SJSA1 (cell line): Measurements from ENCODE around the gene SRF. TPM values are rescaled to one million over a fixed set of nuclear protein-coding genes. Genes with fewer than 3 reads are reported as not detected.

Experiments
- DNase-seq, 2 experiments: peaks; one replicate each; pipeline ENCODE4 v3.0.0-alpha.2; 2015 to 2020; ENCODE audit warnings: low spot score in 2 of 2, low read depth in 1 of 2
- H3K27ac ChIP-seq: fragments of 250-450 bp; sonication (Bioruptor Pico); 2 replicates; pipeline ENCODE4 v1.5.1; 2020; ENCODE audit warnings: mild to moderate bottlenecking, moderate library complexity
- H3K27me3 ChIP-seq: fragments of 250-450 bp; sonication (Bioruptor Pico); replicated peaks from 2 replicates; pipeline ENCODE4 v1.5.1; 2020; ENCODE audit warnings: mild to moderate bottlenecking, moderate library complexity
- H3K36me3 ChIP-seq: fragments of 250-450 bp; sonication (Bioruptor Pico); 2 replicates; pipeline ENCODE4 v1.5.1; 2020; ENCODE audit warnings: mild to moderate bottlenecking
- H3K4me1 ChIP-seq: fragments of 250-450 bp; sonication (Bioruptor Pico); replicated peaks from 2 replicates; pipeline ENCODE4 v1.6.1; 2021; ENCODE audit warnings: mild to moderate bottlenecking
- H3K4me3 ChIP-seq: fragments of 250-450 bp; sonication (Bioruptor Pico); 2 replicates; pipeline ENCODE4 v1.5.1; 2020; ENCODE audit warnings: mild to moderate bottlenecking
- H3K9me3 ChIP-seq: fragments of 250-450 bp; sonication (Bioruptor Pico); replicated peaks from 2 replicates; pipeline ENCODE4 v1.5.1; 2020; ENCODE audit warnings: mild to moderate bottlenecking
- total RNA-seq: library from RNA; depleted of rRNA; stranded (reverse); fragments of >200 nt; shearing (Covaris generic); gene quantifications from 2 replicates; pipeline ENCODE4 v1.2.3, GENCODE V29; 2014; rRNA removed

The SRF gene
- total RNA-seq, 1 experiment from 2014 or later: 47.8 TPM

GRCh38 chr6:43220439-43220951, 49.4 kb downstream of the SRF start:
- Histone ChIP-seq H3K36me3 (peaks cover 29% of the 10 kb centered on the region), H3K4me3 (no peak overlapping the region), H3K4me1 (peaks cover 9% of the 10 kb centered on the region; the same call in 1 of the 2 replicates), H3K9me3 (no peaks in the 10 kb centered on the region), H3K27me3 (no peaks in the 10 kb centered on the region), H3K27ac (no peak overlapping the region)
- DNase-seq: no peak

GRCh38 chr6:43221046-43221972, 50.2 kb downstream of the SRF start:
- DNase-seq: no peak
- Histone ChIP-seq H3K9me3 (no peaks in the 10 kb centered on the region), H3K4me1 (peaks cover 9% of the 10 kb centered on the region; the same call in 1 of the 2 replicates)

GRCh38 chr6:43222418-43223059, 51.5 kb downstream of the SRF start:
- Histone ChIP-seq H3K36me3 (peaks cover 16% of the 10 kb centered on the region), H3K4me1 (peaks cover 9% of the 10 kb centered on the region; the same call in 1 of the 2 replicates), H3K4me3 (no peak overlapping the region), H3K9me3 (no peaks in the 10 kb centered on the region), H3K27ac (no peak overlapping the region), H3K27me3 (no peaks in the 10 kb centered on the region)
- no peak for DNase-seq

More at GRCh38 chr6:43221046-43221972, 50.2 kb downstream of the SRF start:
- Histone ChIP-seq H3K27me3 (no peaks in the 10 kb centered on the region), H3K4me3 (no peak overlapping the region), H3K36me3 (peaks cover 21% of the 10 kb centered on the region), H3K27ac (no peak overlapping the region)

GRCh38 chr6:43223175-43223574, 52.1 kb downstream of the SRF start:
- Histone ChIP-seq H3K36me3 (peaks cover 16% of the 10 kb centered on the region), H3K9me3 (no peaks in the 10 kb centered on the region), H3K4me1 (peaks cover 9% of the 10 kb centered on the region; the same call in 1 of the 2 replicates), H3K4me3 (no peak overlapping the region), H3K27me3 (no peaks in the 10 kb centered on the region), H3K27ac (no peak overlapping the region)
- no peak for DNase-seq

- DNase-seq: no peak
- peaks cover 19% of the 10 kb centered on the region; the same call in 1 of the 2 replicates for H3K4me1 ChIP-seq
- no peaks in the 10 kb centered on the region for H3K9me3 ChIP-seq
- no peak overlapping the region for H3K27ac ChIP-seq
- no peak overlapping the region for H3K4me3 ChIP-seq
- H3K27me3 ChIP-seq: peaks cover 4% of the 10 kb centered on the region; the same call in 1 of the 2 replicates
- peaks cover 12% of the 10 kb centered on the region for H3K36me3 ChIP-seq
Observed at GRCh38 chr6:43226192-43226851, 55.3 kb downstream of the SRF start.

GRCh38 chr6:43228951-43229802, 58.1 kb downstream of the SRF start, which contains the start of gene DNPH1:
Gene DNPH1 (minus strand): TSS chr6:43229481. CDS start chr6:43229456, 25 bp downstream.
- Histone ChIP-seq H3K4me1 (peaks cover 17% of the 10 kb centered on the region; the same call in 1 of the 2 replicates), H3K4me3 (peak within 1 kb of the TSS; percentile 56), H3K9me3 (no peaks in the 10 kb centered on the region), H3K27me3 (peaks cover 10% of the 10 kb centered on the region), H3K36me3 (peaks cover 5% of the 10 kb centered on the region), H3K27ac (no peak within 1 kb of the TSS)
- peak; percentile 64 to 70 for DNase-seq

- H3K9me3 ChIP-seq: no peaks in the 10 kb centered on the region
- H3K4me1 ChIP-seq: peaks cover 11% of the 10 kb centered on the region; the same call in 1 of the 2 replicates
- no peak overlapping the region for H3K4me3 ChIP-seq
- H3K36me3 ChIP-seq: no peaks in the 10 kb centered on the region
- H3K27ac ChIP-seq: no peak overlapping the region
- no peak for DNase-seq
- H3K27me3 ChIP-seq: peaks cover 10% of the 10 kb centered on the region
Observed at GRCh38 chr6:43229803-43230620, 58.9 kb downstream of the SRF start.

- Histone ChIP-seq H3K4me3 (no peak overlapping the region), H3K36me3 (no peaks in the 10 kb centered on the region), H3K27me3 (peaks cover 11% of the 10 kb centered on the region), H3K4me1 (peaks cover 11% of the 10 kb centered on the region; the same call in 1 of the 2 replicates), H3K9me3 (no peaks in the 10 kb centered on the region), H3K27ac (no peak overlapping the region)
- no peak for DNase-seq
Observed at GRCh38 chr6:43231053-43231452, 60.0 kb downstream of the SRF start.

Other genes starting within 250 kb of the SRF start
- gene CNPY3, start 241.8 kb upstream of the SRF start, total RNA-seq: 34.3 and 55.2 TPM in 2 replicates
- 0.58 TPM in 1 of 2 replicates, not detected in the other for gene GNMT, start 210.5 kb upstream of the SRF start, total RNA-seq
- gene PEX6, start 192.1 kb upstream of the SRF start, total RNA-seq: 25.1 and 30.0 TPM in 2 replicates
- 63.4 and 78.4 TPM in 2 replicates for gene PPP2R5D, start 186.7 kb upstream of the SRF start, total RNA-seq
- 118 and 134 TPM in 2 replicates for gene MEA1, start 157.3 kb upstream of the SRF start, total RNA-seq
- gene KLHDC3, start 157.0 kb upstream of the SRF start, total RNA-seq: 109 and 118 TPM in 2 replicates
- gene RRP36, start 149.6 kb upstream of the SRF start, total RNA-seq: 143 and 184 TPM in 2 replicates
- gene CUL7, start 117.4 kb upstream of the SRF start, total RNA-seq: 13.7 and 18.8 TPM in 2 replicates
- gene MRPL2, start 111.8 kb upstream of the SRF start, total RNA-seq: 24.6 and 34.3 TPM in 2 replicates
- gene KLC4, start 111.6 kb upstream of the SRF start, total RNA-seq: 9.7 and 10.5 TPM in 2 replicates
- 60.6 and 87.0 TPM in 2 replicates for gene PTK7, start 95.0 kb upstream of the SRF start, total RNA-seq
- gene CUL9, start 10.9 kb downstream of the SRF start, total RNA-seq: 8.3 and 15.7 TPM in 2 replicates
- gene DNPH1, start 58.2 kb downstream of the SRF start, total RNA-seq: 35.7 and 71.5 TPM in 2 replicates
- gene TTBK1, start 72.2 kb downstream of the SRF start, total RNA-seq: not detected in 2 replicates
- not detected in 2 replicates for gene SLC22A7, start 127.0 kb downstream of the SRF start, total RNA-seq
- not detected in 2 replicates for gene CRIP3, start 137.6 kb downstream of the SRF start, total RNA-seq
- 8.0 and 12.2 TPM in 2 replicates for gene ZNF318, start 198.4 kb downstream of the SRF start, total RNA-seq